ENCODE data around the gene YTHDF1. TPM values are rescaled to one million over a fixed set of nuclear protein-coding genes. Genes with fewer than 3 reads are reported as not detected.

YTHDF1 gene
- total RNA-seq, 1 experiment from 2014 or later = 85.4 TPM

- H3K36me3 Mint-ChIP-seq (ENCODE audit: insufficient read depth in 1 of 3, low read depth in 3 of 3) = 0 out of 7 replicates have a peak, but pooled peaks cover 0 to under 1% (median 0%) of the 10 kb centered on the region in 3 experiments
- DNase-seq = no peak
- H3K4me3 Mint-ChIP-seq = no peak overlapping the region
- no peak for TF ChIP-seq CTCF (conservative IDR thresholded peaks at IDR 0.05)
- WGBS (ENCODE audit: extremely low coverage, insufficient read length, low lambda C conversion rate) = no CpG with 5 or more reads among the region's 15 CpGs
- Histone ChIP-seq H3K4ac (ENCODE audit: low read depth, low read length) (no peak overlapping the region), H3K79me2 (ENCODE audit: insufficient read depth, low read length) (no peaks in the 10 kb centered on the region), H2AFZ (ENCODE audit: low read length) (no peak overlapping the region), H4K8ac (replicated peaks; ENCODE audit: insufficient read length, low read depth, low read length) (no peak overlapping the region), H3K56ac (ENCODE audit: insufficient read length, low read depth, low read length) (no peak overlapping the region), H3K23ac (ENCODE audit: insufficient read length, low read depth, low read length) (no peak overlapping the region), H4K91ac (ENCODE audit: insufficient read length, low read depth, low read length) (no peak overlapping the region), H4K20me1 (ENCODE audit: control insufficient read depth, insufficient read depth, insufficient read length) (peaks cover 11% of the 10 kb centered on the region), H3K4me1 (ENCODE audit: insufficient read depth, low read length) (no peaks in the 10 kb centered on the region), H3K27ac (ENCODE audit: insufficient read length, low read depth, low read length) (no peak overlapping the region), H3K4me2 (ENCODE audit: insufficient read depth, insufficient read length, low read length) (no peak overlapping the region), H2BK120ac (ENCODE audit: low read depth, low read length, poor library complexity, severe bottlenecking) (no peak overlapping the region), H2BK5ac (ENCODE audit: insufficient read length, low read length) (no peak overlapping the region), H3K9ac (ENCODE audit: extremely low read depth, insufficient read length, low read length) (no peak overlapping the region), H2BK12ac (ENCODE audit: insufficient read length, low read depth, low read length) (no peak overlapping the region), H2AK5ac (ENCODE audit: insufficient read length, low read length) (no peak overlapping the region), H3K27me3 (ENCODE audit: insufficient read depth, low read length) (no peaks in the 10 kb centered on the region), H3K79me1 (ENCODE audit: insufficient read depth, low read depth, low read length, poor library complexity, severe bottlenecking) (no peaks in the 10 kb centered on the region), H3K23me2 (ENCODE audit: insufficient read length, low read depth, low read length, poor library complexity, severe bottlenecking) (no peaks in the 10 kb centered on the region), H3T11ph (ENCODE audit: low read length) (no peak overlapping the region), H3K18ac (ENCODE audit: insufficient read length, low read depth, low read length) (no peak overlapping the region), H2BK15ac (ENCODE audit: low read depth, low read length) (no peak overlapping the region), H2BK20ac (ENCODE audit: low read depth, low read length, poor library complexity, severe bottlenecking) (no peak overlapping the region), H3K14ac (ENCODE audit: insufficient read depth, low read length) (no peak overlapping the region), H3K9me3 (ENCODE audit: control insufficient read depth, low read depth, low read length) (no peaks in the 10 kb centered on the region), H4K5ac (ENCODE audit: insufficient read length, low read depth, low read length) (no peak overlapping the region)
- H3K27ac Mint-ChIP-seq = no peak overlapping the region
- H3K9me3 Mint-ChIP-seq = peaks cover 2% of the 10 kb centered on the region in 2 experiments; a peak in 3 of 5 replicates
- peaks cover under 1% of the 10 kb centered on the region in 2 experiments; a peak in 3 of 4 replicates for H3K4me1 Mint-ChIP-seq
- H3K27me3 Mint-ChIP-seq (ENCODE audit: low read depth) = peaks cover 5% of the 10 kb centered on the region
Observed at GRCh38 chr20:63188641-63189321, 27.1 kb downstream of the YTHDF1 start.
